ENCODE data around the gene ADIPOR2. TPM values are rescaled to one million over a fixed set of nuclear protein-coding genes. Genes with fewer than 3 reads are reported as not detected.

Gene ADIPOR2, protein sequence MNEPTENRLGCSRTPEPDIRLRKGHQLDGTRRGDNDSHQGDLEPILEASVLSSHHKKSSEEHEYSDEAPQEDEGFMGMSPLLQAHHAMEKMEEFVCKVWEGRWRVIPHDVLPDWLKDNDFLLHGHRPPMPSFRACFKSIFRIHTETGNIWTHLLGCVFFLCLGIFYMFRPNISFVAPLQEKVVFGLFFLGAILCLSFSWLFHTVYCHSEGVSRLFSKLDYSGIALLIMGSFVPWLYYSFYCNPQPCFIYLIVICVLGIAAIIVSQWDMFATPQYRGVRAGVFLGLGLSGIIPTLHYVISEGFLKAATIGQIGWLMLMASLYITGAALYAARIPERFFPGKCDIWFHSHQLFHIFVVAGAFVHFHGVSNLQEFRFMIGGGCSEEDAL
- 21.2 and 29.9 TPM in 2 replicates for total RNA-seq

DNA sequence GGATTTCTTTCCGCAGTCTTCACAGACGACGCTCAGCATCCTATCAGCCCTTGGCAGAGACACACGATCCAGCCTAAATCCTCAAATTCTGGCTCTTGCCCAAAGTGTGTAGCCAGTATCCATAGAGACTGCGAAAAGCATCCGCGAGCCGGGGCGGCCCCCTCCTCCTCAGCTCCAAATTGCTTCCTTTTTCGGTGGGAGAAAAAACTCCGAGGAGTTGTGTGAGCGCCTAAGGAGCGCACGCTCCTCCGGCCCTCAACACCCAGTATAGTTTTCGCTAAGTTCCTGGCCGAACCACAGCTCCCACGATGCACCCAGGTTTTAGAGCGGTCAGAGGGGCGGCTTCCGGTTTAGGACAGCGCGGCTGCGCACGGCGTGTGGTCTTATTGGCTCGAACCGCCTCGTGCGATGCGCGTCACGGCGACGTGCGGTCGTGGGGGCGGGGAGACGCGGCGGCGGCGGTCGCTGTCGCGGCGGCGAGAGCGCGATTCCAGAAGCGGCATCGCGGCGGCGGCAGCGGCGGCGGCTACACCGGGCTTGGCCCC, at the start of gene ADIPOR2:
TSS of gene ADIPOR2 (plus strand) at position 493 of the 545 bp plus-strand sequence. CDS start 63,274 bp downstream, outside the sequence.

DNA sequence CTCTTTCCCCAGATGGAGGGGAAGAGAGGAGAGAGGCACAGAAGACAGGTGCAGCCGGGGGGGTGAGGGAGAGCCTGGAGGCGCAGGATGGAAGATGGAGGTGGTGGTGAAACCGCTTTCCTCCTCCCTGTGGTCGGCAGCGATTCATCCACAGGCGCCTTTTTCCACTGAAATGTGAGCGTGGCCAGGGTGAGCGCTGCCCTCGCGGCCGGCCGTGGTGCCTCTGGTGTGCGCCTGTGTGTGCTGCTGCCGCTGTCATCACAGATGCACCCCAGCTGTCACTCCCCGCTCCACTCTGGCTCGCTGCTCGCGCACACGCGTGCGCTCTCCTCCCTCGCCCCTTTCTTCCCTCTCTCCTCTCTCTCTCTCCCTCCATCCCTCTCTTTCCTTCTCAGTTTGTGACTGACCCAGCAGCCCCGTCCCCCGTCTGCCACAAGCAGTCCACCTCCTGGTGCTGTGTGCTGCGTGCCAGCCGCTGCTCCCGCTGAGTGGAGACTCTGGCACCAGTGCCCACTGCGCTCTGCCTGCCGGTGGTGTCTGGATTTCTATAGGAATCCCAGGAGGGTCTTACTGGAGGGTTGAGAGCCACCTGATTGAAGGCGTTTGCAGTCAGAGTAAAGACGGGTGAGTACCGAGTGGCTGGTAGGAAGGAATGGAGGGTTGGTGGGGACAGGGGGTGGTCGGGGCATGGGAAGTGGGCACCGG, 129.5 kb downstream of the ADIPOR2 start, which contains the start of gene LRTM2:
TSS of gene LRTM2 (plus strand) at position 375 of the 705 bp plus-strand sequence. CDS start 7,584 bp downstream, outside the sequence.

Small RNAs within 50 kb of the gene (small RNA-seq; reads per million reads assigned to genes)
- not detected for gene MIR3649

Other genes starting within 250 kb of the ADIPOR2 start
- 3.5 and 6.6 TPM in 2 replicates for gene FBXL14, start 96.5 kb upstream of the ADIPOR2 start, total RNA-seq
- gene WNT5B, start 61.8 kb upstream of the ADIPOR2 start, total RNA-seq = 7.9 and 12.6 TPM in 2 replicates
- 0.11 TPM in 1 of 2 replicates, not detected in the other for gene LRTM2, start 129.5 kb downstream of the ADIPOR2 start, total RNA-seq
- gene CACNA2D4, start 227.6 kb downstream of the ADIPOR2 start, total RNA-seq = 0.65 and 3.9 TPM in 2 replicates